ENCODE data around the gene FOXK2. TPM values are rescaled to one million over a fixed set of nuclear protein-coding genes. Genes with fewer than 3 reads are reported as not detected.

The FOXK2 gene
- total RNA-seq, 6 donors from 2014 or later = 50.8 to 92.7 (median 58.9) TPM

DNA sequence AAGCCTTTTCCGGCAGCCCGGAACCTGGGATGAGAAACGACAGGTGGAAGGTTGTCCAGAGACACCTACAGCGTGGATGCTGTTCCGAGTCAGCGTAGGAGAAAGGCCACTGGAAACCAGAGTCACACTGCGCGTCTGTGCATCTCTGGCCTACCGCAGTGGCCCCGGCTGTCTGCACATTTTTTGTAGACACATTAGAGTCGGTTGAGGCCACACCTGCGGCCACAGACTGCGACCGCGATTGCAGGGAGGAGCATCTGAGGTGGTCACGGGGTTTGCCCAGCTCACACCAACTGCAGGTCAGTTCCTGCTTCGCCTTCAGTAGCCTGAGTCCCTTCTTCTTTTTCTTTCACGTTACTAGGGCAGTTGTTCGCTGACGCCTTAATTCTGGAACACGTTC lies 76.4 kb downstream of the FOXK2 start:
- peak overlapping the region in 1 of 4 donors; percentile 3 for H3K27ac ChIP-seq

GRCh38 chr17:82596296-82596695 lies 76.8 kb downstream of the FOXK2 start:
- WGBS, 2 donors = 90 to 91% methylated on average over 16 of the region's 16 CpGs
- no peak overlapping the region for H3K27ac ChIP-seq
- H3K27me3 ChIP-seq = no peaks in the 10 kb centered on the region
- no peak overlapping the region for H3K4me3 ChIP-seq
- peaks cover 3 to 57% (median 29%) of the 10 kb centered on the region in 4 donors for H3K36me3 ChIP-seq
- peaks cover 27 to 40% (median 34%) of the 10 kb centered on the region in 4 donors for H3K4me1 ChIP-seq
- H3K9me3 ChIP-seq = no peaks in the 10 kb centered on the region
- no peak for DNase-seq
- TF ChIP-seq POLR2AphosphoS5 (IDR thresholded peaks at IDR 0.05) = no peak
- TF ChIP-seq CTCF (IDR thresholded peaks at IDR 0.05) = no peak
- TF ChIP-seq POLR2A (IDR thresholded peaks at IDR 0.05) = no peak
- no peak for TF ChIP-seq EP300 (IDR thresholded peaks at IDR 0.05)
- no peak for ATAC-seq (ENCODE audit: low FRiP score in 2 of 2)

More for the DNA sequence above, 76.4 kb downstream of the FOXK2 start:
- 92 to 95% methylated on average over 21 of the region's 21 CpGs for WGBS, 2 donors
- Histone ChIP-seq H3K4me1 (peaks cover 31 to 44% (median 38%) of the 10 kb centered on the region in 4 donors), H3K4me3 (no peak overlapping the region), H3K9me3 (no peaks in the 10 kb centered on the region), H3K36me3 (peaks cover 3 to 53% (median 25%) of the 10 kb centered on the region in 4 donors), H3K27me3 (no peaks in the 10 kb centered on the region)
- TF ChIP-seq POLR2AphosphoS5 (IDR thresholded peaks at IDR 0.05) (no peak), CTCF (IDR thresholded peaks at IDR 0.05) (no peak), POLR2A (IDR thresholded peaks at IDR 0.05) (no peak), EP300 (IDR thresholded peaks at IDR 0.05) (no peak)
- DNase-seq (no peak), ATAC-seq (ENCODE audit: low FRiP score in 2 of 2) (no peak)

- TF ChIP-seq CTCF (IDR thresholded peaks at IDR 0.05) (no peak), POLR2AphosphoS5 (IDR thresholded peaks at IDR 0.05) (no peak), EP300 (IDR thresholded peaks at IDR 0.05) (no peak), POLR2A (IDR thresholded peaks at IDR 0.05) (no peak)
- no peak overlapping the region for H3K4me3 ChIP-seq
- peaks cover 3 to 64% (median 36%) of the 10 kb centered on the region in 4 donors for H3K36me3 ChIP-seq
- ATAC-seq (ENCODE audit: low FRiP score in 2 of 2) (no peak), DNase-seq (no peak)
- no peaks in the 10 kb centered on the region for H3K27me3 ChIP-seq
- WGBS, 2 donors = 89 to 92% methylated on average over 31 to 33 of the region's 33 CpGs
- H3K4me1 ChIP-seq = peaks cover 19 to 38% (median 29%) of the 10 kb centered on the region in 4 donors
- H3K27ac ChIP-seq = no peak overlapping the region
- H3K9me3 ChIP-seq = no peaks in the 10 kb centered on the region
Measured at GRCh38 chr17:82596837-82597672, 77.5 kb downstream of the FOXK2 start.

- Histone ChIP-seq H3K36me3 (peaks cover 3 to 78% (median 46%) of the 10 kb centered on the region in 4 donors), H3K4me3 (no peak overlapping the region), H3K27ac (peak overlapping the region in 1 of 4 donors; percentile 31), H3K9me3 (no peaks in the 10 kb centered on the region), H3K27me3 (no peaks in the 10 kb centered on the region), H3K4me1 (peaks cover 21 to 39% (median 28%) of the 10 kb centered on the region in 4 donors)
- TF ChIP-seq EP300 (IDR thresholded peaks at IDR 0.05) (no peak), POLR2AphosphoS5 (IDR thresholded peaks at IDR 0.05) (no peak), CTCF (IDR thresholded peaks at IDR 0.05) (no peak), POLR2A (IDR thresholded peaks at IDR 0.05) (no peak)
- 84 to 85% methylated on average over 15 to 23 of the region's 23 CpGs for WGBS, 2 donors
- no peak for DNase-seq
- no peak for ATAC-seq (ENCODE audit: low FRiP score in 2 of 2)
Measured at GRCh38 chr17:82598256-82599119, 79.0 kb downstream of the FOXK2 start.

All from upper lobe of left lung (tissue), 6 donors.